ENCODE data around the gene VEGFA.

Gene VEGFA

GRCh38 chr6:43769526-43770371 is at the start of gene VEGFA:
VEGFA (plus strand) TSS chr6:43770211.
- peak within 1 kb of the TSS; percentile 97 for H3K4me3 ChIP-seq (ENCODE audit: low read length)
- H3K27ac ChIP-seq (ENCODE audit: low read length) = no peak within 1 kb of the TSS
- H3K4me1 ChIP-seq (ENCODE audit: control insufficient read depth, insufficient read depth, low read length) = peaks cover 9% of the 10 kb centered on the region; the same call in 1 of the 2 replicates
- H3K9me3 ChIP-seq (ENCODE audit: control insufficient read depth, insufficient read depth, low read length) = no peaks in the 10 kb centered on the region
- H3K36me3 ChIP-seq (ENCODE audit: control insufficient read depth, insufficient read depth, low read length) = no peaks in the 10 kb centered on the region; the same call in 1 of the 2 replicates
- WGBS (ENCODE audit: insufficient coverage, insufficient read length) = no CpG with 5 or more reads among the region's 62 CpGs
- no peaks in the 10 kb centered on the region for H3K27me3 ChIP-seq (ENCODE audit: control insufficient read depth, insufficient read depth, low read length)
- DNase-seq (ENCODE audit: low read depth, low spot score) = no peak

DNA sequence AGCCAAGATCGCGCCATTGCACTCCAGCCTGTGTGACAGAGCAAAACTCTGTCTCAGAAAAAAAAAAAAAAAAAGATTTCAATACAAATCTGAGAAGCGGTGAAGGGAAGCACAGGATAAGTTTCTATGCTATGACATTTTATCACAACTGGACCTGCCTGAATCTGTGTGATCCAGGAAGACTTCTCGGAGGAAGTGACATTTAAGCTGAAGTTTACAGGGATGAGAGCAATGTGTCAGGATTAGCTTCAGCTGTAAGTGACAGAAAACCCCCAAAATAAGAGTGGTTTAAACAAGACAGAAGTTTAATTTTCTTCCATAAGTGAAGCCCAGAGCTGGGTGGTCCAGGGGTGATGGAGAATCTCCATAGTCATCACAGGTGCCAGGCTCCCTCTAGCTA is 49.0 kb upstream of the VEGFA start:
- Histone ChIP-seq H3K36me3 (ENCODE audit: control insufficient read depth, insufficient read depth, low read length) (no peaks in the 10 kb centered on the region), H3K9me3 (ENCODE audit: control insufficient read depth, insufficient read depth, low read length) (no peaks in the 10 kb centered on the region), H3K4me1 (ENCODE audit: control insufficient read depth, insufficient read depth, low read length) (peaks cover 1% of the 10 kb centered on the region; the same call in 1 of the 2 replicates), H3K4me3 (ENCODE audit: low read length) (no peak overlapping the region), H3K27ac (ENCODE audit: low read length) (no peak overlapping the region), H3K27me3 (ENCODE audit: control insufficient read depth, insufficient read depth, low read length) (no peaks in the 10 kb centered on the region)
- no peak for DNase-seq (ENCODE audit: low read depth, low spot score)
- WGBS (ENCODE audit: insufficient coverage, insufficient read length) = no CpG with 5 or more reads among the region's 4 CpGs

- no CpG with 5 or more reads among the region's 10 CpGs for WGBS (ENCODE audit: insufficient coverage, insufficient read length)
- Histone ChIP-seq H3K27me3 (ENCODE audit: control insufficient read depth, insufficient read depth, low read length) (no peaks in the 10 kb centered on the region), H3K4me3 (ENCODE audit: low read length) (no peak overlapping the region), H3K9me3 (ENCODE audit: control insufficient read depth, insufficient read depth, low read length) (no peaks in the 10 kb centered on the region), H3K4me1 (ENCODE audit: control insufficient read depth, insufficient read depth, low read length) (peaks cover 1% of the 10 kb centered on the region; the same call in 1 of the 2 replicates), H3K36me3 (ENCODE audit: control insufficient read depth, insufficient read depth, low read length) (no peaks in the 10 kb centered on the region), H3K27ac (ENCODE audit: low read length) (no peak overlapping the region)
- no peak for DNase-seq (ENCODE audit: low read depth, low spot score)
These were observed 47.0 kb upstream of the VEGFA start for GRCh38 chr6:43722920-43723545.

DNA sequence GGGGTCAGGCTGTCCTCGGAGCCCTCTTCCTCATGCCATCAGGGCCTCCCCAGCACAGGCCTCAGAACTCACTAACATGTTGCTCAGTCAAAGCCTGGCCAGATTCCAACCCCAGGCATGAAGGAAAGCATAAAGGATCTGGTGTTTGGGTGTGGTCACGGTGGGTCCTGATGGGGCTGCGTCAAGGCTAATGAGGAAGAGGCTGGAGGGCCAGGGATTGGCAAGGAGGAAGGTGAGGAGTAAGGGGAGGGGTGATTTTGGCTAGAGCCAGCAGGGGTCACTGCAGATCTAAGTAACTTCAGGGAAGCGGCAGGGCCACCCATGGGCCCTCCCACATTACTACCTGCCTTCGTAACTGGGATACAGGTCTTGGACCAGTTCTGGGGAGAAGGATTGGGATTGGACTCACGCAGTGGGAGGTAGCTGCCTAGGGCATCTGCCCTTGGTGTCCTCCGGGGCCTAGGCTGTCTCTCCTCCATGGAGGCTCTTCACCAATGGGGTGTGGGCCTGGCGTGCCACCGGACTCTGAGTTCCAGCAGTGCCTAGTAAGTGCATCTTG is 46.2 kb upstream of the VEGFA start:
- Histone ChIP-seq H3K27ac (ENCODE audit: low read length) (no peak overlapping the region), H3K27me3 (ENCODE audit: control insufficient read depth, insufficient read depth, low read length) (no peaks in the 10 kb centered on the region), H3K4me3 (ENCODE audit: low read length) (no peak overlapping the region), H3K9me3 (ENCODE audit: control insufficient read depth, insufficient read depth, low read length) (no peaks in the 10 kb centered on the region), H3K36me3 (ENCODE audit: control insufficient read depth, insufficient read depth, low read length) (no peaks in the 10 kb centered on the region), H3K4me1 (ENCODE audit: control insufficient read depth, insufficient read depth, low read length) (peaks cover 1% of the 10 kb centered on the region; the same call in 1 of the 2 replicates)
- peak; percentile 74 for DNase-seq (ENCODE audit: low read depth, low spot score)
- WGBS (ENCODE audit: insufficient coverage, insufficient read length) = no CpG with 5 or more reads among the region's 9 CpGs

- no peaks in the 10 kb centered on the region for H3K27me3 ChIP-seq (ENCODE audit: control insufficient read depth, insufficient read depth, low read length)
- no peaks in the 10 kb centered on the region for H3K36me3 ChIP-seq (ENCODE audit: control insufficient read depth, insufficient read depth, low read length)
- no peak overlapping the region for H3K27ac ChIP-seq (ENCODE audit: low read length)
- no peak for DNase-seq (ENCODE audit: low read depth, low spot score)
- no peak overlapping the region for H3K4me3 ChIP-seq (ENCODE audit: low read length)
- WGBS (ENCODE audit: insufficient coverage, insufficient read length) = no CpG with 5 or more reads among the region's 2 CpGs
- no peaks in the 10 kb centered on the region for H3K9me3 ChIP-seq (ENCODE audit: control insufficient read depth, insufficient read depth, low read length)
- H3K4me1 ChIP-seq (ENCODE audit: control insufficient read depth, insufficient read depth, low read length) = peaks cover 1% of the 10 kb centered on the region; the same call in 1 of the 2 replicates
These were observed 45.7 kb upstream of the VEGFA start for GRCh38 chr6:43724354-43724753.

DNA sequence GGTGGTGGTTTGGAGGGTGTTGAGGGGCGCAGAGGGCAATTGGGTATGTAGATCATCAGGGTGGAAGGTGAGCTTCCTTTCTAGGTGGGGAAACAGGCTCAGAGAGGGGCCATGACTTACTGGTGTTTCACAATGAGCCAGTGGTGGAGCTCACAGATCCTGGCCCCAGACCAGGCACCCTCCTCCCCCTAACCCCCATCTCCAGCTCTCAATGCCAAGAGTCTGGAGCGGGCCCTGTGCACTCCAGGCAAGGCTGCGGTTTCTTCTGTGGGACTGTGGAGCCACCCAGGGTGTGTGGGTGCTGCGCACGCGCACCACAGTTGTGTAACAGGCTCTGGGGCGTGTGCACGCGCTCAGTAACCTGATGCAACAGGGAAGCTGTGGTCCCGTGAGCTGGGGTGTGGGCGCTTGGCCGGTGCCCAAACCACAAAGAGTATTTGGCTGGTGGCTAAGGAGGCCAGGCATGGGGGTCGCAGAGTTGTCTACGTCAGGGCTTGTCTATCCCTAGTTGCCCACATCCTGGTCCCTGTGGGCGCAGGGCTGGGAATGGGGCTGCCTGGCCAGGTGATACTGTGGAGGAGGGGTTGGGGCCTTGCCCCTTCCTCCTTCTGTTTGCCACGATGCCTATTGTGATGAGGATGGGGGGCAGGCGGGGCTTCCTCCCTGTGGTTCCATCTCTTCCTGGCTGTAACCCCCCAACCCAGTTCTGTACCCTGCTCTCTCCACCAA is 44.9 kb upstream of the VEGFA start:
- H3K27me3 ChIP-seq (ENCODE audit: control insufficient read depth, insufficient read depth, low read length) = no peaks in the 10 kb centered on the region
- no peak for DNase-seq (ENCODE audit: low read depth, low spot score)
- peaks cover 1% of the 10 kb centered on the region; the same call in 1 of the 2 replicates for H3K4me1 ChIP-seq (ENCODE audit: control insufficient read depth, insufficient read depth, low read length)
- no peak overlapping the region for H3K27ac ChIP-seq (ENCODE audit: low read length)
- no peak overlapping the region for H3K4me3 ChIP-seq (ENCODE audit: low read length)
- no peaks in the 10 kb centered on the region for H3K9me3 ChIP-seq (ENCODE audit: control insufficient read depth, insufficient read depth, low read length)
- H3K36me3 ChIP-seq (ENCODE audit: control insufficient read depth, insufficient read depth, low read length) = no peaks in the 10 kb centered on the region
- no CpG with 5 or more reads among the region's 17 CpGs for WGBS (ENCODE audit: insufficient coverage, insufficient read length)

DNA sequence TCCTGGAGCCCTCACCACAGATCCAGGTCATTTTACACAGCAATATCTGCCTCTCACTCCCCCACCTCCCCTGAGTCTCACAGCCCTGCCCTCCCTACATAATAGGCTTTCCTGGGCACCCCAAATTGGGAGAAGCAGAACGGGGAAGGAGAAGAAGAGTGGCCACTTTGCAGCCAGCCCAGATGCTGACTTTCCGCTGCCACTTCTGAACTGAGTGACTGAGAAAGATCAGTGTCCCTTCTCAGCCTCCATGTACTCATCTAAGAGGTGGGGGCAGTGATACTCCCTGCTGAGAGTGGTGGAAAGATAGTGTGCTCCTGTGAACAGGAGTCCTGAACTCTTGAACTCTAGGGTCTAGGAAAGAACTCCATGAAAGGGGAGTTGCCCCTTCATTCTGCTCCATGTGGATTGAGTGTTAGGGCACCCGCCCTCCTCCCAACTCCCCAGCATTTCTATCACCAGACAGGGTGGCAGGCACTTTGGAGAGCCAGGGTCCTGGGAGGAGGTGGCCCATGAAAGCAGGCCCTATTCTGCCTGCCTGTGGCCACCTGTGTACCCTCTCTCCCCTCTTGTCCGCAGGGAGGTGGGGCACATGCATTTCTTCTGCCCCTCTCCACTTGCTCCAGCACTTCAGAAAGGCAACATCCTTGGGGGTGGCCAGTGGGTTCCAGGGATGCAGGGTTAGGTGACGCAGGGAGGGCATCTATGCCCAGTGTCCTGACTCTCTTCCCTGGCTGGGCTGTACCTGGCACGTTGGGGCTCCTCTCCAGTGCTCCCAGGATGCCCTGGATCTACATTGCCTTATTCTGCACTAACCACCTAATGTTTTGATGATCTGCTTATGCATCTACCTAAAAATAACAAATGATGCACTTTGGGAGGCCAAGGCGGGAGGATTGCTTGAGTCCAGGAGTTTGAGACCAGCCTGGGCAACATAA is 44.1 kb upstream of the VEGFA start:
- Histone ChIP-seq H3K27me3 (ENCODE audit: control insufficient read depth, insufficient read depth, low read length) (no peaks in the 10 kb centered on the region), H3K36me3 (ENCODE audit: control insufficient read depth, insufficient read depth, low read length) (no peaks in the 10 kb centered on the region), H3K27ac (ENCODE audit: low read length) (no peak overlapping the region), H3K9me3 (ENCODE audit: control insufficient read depth, insufficient read depth, low read length) (no peaks in the 10 kb centered on the region), H3K4me1 (ENCODE audit: control insufficient read depth, insufficient read depth, low read length) (peaks cover 1% of the 10 kb centered on the region; the same call in 1 of the 2 replicates), H3K4me3 (ENCODE audit: low read length) (no peak overlapping the region)
- WGBS (ENCODE audit: insufficient coverage, insufficient read length) = no CpG with 5 or more reads among the region's 7 CpGs
- no peak for DNase-seq (ENCODE audit: low read depth, low spot score)

GRCh38 chr6:43727634-43728033 is 42.4 kb upstream of the VEGFA start:
- WGBS (ENCODE audit: insufficient coverage, insufficient read length) = no CpG with 5 or more reads among the region's 3 CpGs
- no peak for DNase-seq (ENCODE audit: low read depth, low spot score)
- Histone ChIP-seq H3K27ac (ENCODE audit: low read length) (no peak overlapping the region), H3K9me3 (ENCODE audit: control insufficient read depth, insufficient read depth, low read length) (no peaks in the 10 kb centered on the region), H3K27me3 (ENCODE audit: control insufficient read depth, insufficient read depth, low read length) (no peaks in the 10 kb centered on the region), H3K36me3 (ENCODE audit: control insufficient read depth, insufficient read depth, low read length) (no peaks in the 10 kb centered on the region), H3K4me1 (ENCODE audit: control insufficient read depth, insufficient read depth, low read length) (peaks cover 1% of the 10 kb centered on the region; the same call in 1 of the 2 replicates), H3K4me3 (ENCODE audit: low read length) (no peak overlapping the region)

DNA sequence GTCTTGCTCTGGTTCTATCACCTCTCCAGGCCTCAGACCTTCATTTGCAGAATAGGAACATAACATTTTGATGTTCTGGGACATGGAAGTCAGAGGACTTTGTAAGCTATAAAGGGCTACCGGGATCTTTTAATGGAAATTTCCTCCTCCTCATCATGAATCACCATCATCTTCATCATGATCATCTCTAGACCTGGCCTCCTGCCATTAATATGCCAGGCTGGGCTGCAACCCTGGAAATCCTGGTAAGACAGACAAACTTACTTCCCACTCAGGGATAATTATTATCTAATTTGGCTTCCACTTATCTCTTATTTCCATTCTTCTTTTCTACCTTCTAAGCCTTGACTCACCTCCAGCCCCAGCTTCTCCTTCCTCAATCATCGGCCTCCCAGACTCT is 41.4 kb upstream of the VEGFA start:
- peaks cover 1% of the 10 kb centered on the region; the same call in 1 of the 2 replicates for H3K4me1 ChIP-seq (ENCODE audit: control insufficient read depth, insufficient read depth, low read length)
- H3K4me3 ChIP-seq (ENCODE audit: low read length) = no peak overlapping the region
- no CpG with 5 or more reads among the region's 2 CpGs for WGBS (ENCODE audit: insufficient coverage, insufficient read length)
- no peak for DNase-seq (ENCODE audit: low read depth, low spot score)
- H3K27ac ChIP-seq (ENCODE audit: low read length) = no peak overlapping the region
- H3K36me3 ChIP-seq (ENCODE audit: control insufficient read depth, insufficient read depth, low read length) = no peaks in the 10 kb centered on the region
- H3K27me3 ChIP-seq (ENCODE audit: control insufficient read depth, insufficient read depth, low read length) = no peaks in the 10 kb centered on the region
- H3K9me3 ChIP-seq (ENCODE audit: control insufficient read depth, insufficient read depth, low read length) = no peaks in the 10 kb centered on the region

Measured in iPS DF 6.9 (cell line).